HL-60 (cell line): ENCODE measurements around the gene GP9.

Experiments used
- DNase-seq, 2 experiments: peaks; one replicate each; pipeline ENCODE4 v3.0.0-alpha.2; 2010 to 2020; ENCODE audit warnings: low read depth in 1 of 2, low spot score in 1 of 2
- H3K27ac ChIP-seq: fragments of 250-450 bp; sonication (Bioruptor Pico); replicated peaks from 2 replicates; pipeline ENCODE4 v1.5.1; 2020; ENCODE audit warnings: mild to moderate bottlenecking, moderate library complexity
- H3K27me3 ChIP-seq: fragments of 250-450 bp; sonication (Bioruptor Pico); 2 replicates; pipeline ENCODE4 v1.5.1; 2021; ENCODE audit warnings: mild to moderate bottlenecking, moderate library complexity; ENCODE audit not compliant: insufficient read depth, poor library complexity, severe bottlenecking
- H3K4me3 ChIP-seq: replicated peaks from 2 replicates; pipeline ENCODE4 v1.5.1; 2011; ENCODE audit warnings: mild to moderate bottlenecking, control low read depth, low read length; ENCODE audit not compliant: insufficient read depth
- GABPA ChIP-seq: IDR thresholded peaks from 2 replicates; pipeline ENCODE4 v1.6.1; 2012; ENCODE audit warnings: low read depth
- POLR2AphosphoS5 ChIP-seq: IDR thresholded peaks from 2 replicates; pipeline ENCODE4 v1.6.1; 2012; ENCODE audit warnings: low read depth
- SPI1 ChIP-seq: IDR thresholded peaks from 2 replicates; pipeline ENCODE4 v1.6.1; 2012; ENCODE audit warnings: low read depth, mild to moderate bottlenecking, borderline replicate concordance
- TF ChIP-seq, protein P1 (sequence below): IDR thresholded peaks from 2 replicates; pipeline ENCODE4 v1.6.1; 2012; ENCODE audit warnings: low read depth; ENCODE audit not compliant: insufficient replicate concordance
- TF ChIP-seq, protein P2 (sequence below): IDR thresholded peaks from one replicate; pipeline ENCODE4 v1.5.1; 2011; ENCODE audit warnings: low read length, control low read depth, inconsistent platforms; ENCODE audit not compliant: insufficient read depth

Gene GP9

DNA sequence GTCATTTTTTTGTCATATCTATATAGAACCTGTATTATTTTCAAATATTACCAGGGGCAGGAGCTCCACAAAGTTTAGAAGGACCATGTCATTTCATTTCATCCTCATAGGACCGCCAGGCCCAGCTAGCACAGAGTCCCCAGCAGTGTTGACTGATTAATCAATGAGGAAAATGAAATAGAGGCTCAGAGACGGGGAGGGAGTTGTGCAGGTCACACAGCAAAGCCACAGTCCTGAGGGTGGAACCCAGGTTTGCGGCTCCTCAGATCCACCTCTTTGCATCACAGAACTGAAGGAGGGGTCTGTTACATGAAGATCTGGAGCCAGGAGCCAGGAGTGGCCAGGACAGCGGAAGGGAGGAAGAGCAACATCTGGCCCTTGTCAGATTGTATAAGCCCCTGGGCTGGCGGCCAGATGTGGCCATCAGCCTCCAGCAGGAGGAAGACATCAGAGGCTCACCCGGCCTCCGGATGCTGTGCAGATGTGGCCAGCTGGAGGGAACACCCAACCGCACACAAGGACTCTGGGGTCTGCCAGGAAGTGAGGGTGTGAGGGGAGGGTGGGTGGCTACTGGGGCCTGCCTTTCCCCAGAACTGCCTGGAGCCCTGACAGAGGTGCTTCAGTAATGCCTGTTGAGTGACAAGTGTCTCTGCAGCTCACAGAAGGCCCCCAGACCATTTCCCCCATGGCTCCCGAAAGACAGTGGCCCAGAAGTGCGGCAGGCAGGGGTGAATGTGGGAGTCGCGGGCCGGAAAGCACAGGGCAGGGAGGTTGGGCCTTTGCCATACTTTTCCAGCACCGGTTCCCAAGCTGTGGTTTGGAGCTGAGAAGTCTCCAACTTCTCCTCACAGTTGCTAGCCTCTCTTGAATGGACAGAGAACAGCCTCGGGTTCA, 38.2 kb upstream of the GP9 start:
- H3K27ac ChIP-seq = no peak overlapping the region
- no peak for DNase-seq
- no peak for TF ChIP-seq GABPA
- TF ChIP-seq, protein P1, sequence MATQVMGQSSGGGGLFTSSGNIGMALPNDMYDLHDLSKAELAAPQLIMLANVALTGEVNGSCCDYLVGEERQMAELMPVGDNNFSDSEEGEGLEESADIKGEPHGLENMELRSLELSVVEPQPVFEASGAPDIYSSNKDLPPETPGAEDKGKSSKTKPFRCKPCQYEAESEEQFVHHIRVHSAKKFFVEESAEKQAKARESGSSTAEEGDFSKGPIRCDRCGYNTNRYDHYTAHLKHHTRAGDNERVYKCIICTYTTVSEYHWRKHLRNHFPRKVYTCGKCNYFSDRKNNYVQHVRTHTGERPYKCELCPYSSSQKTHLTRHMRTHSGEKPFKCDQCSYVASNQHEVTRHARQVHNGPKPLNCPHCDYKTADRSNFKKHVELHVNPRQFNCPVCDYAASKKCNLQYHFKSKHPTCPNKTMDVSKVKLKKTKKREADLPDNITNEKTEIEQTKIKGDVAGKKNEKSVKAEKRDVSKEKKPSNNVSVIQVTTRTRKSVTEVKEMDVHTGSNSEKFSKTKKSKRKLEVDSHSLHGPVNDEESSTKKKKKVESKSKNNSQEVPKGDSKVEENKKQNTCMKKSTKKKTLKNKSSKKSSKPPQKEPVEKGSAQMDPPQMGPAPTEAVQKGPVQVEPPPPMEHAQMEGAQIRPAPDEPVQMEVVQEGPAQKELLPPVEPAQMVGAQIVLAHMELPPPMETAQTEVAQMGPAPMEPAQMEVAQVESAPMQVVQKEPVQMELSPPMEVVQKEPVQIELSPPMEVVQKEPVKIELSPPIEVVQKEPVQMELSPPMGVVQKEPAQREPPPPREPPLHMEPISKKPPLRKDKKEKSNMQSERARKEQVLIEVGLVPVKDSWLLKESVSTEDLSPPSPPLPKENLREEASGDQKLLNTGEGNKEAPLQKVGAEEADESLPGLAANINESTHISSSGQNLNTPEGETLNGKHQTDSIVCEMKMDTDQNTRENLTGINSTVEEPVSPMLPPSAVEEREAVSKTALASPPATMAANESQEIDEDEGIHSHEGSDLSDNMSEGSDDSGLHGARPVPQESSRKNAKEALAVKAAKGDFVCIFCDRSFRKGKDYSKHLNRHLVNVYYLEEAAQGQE = no peak
- no peak for TF ChIP-seq POLR2AphosphoS5
- TF ChIP-seq, protein P2, sequence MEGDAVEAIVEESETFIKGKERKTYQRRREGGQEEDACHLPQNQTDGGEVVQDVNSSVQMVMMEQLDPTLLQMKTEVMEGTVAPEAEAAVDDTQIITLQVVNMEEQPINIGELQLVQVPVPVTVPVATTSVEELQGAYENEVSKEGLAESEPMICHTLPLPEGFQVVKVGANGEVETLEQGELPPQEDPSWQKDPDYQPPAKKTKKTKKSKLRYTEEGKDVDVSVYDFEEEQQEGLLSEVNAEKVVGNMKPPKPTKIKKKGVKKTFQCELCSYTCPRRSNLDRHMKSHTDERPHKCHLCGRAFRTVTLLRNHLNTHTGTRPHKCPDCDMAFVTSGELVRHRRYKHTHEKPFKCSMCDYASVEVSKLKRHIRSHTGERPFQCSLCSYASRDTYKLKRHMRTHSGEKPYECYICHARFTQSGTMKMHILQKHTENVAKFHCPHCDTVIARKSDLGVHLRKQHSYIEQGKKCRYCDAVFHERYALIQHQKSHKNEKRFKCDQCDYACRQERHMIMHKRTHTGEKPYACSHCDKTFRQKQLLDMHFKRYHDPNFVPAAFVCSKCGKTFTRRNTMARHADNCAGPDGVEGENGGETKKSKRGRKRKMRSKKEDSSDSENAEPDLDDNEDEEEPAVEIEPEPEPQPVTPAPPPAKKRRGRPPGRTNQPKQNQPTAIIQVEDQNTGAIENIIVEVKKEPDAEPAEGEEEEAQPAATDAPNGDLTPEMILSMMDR = no peak
- TF ChIP-seq SPI1 = no peak
- no peaks in the 10 kb centered on the region for H3K27me3 ChIP-seq
- no peak overlapping the region for H3K4me3 ChIP-seq

DNA sequence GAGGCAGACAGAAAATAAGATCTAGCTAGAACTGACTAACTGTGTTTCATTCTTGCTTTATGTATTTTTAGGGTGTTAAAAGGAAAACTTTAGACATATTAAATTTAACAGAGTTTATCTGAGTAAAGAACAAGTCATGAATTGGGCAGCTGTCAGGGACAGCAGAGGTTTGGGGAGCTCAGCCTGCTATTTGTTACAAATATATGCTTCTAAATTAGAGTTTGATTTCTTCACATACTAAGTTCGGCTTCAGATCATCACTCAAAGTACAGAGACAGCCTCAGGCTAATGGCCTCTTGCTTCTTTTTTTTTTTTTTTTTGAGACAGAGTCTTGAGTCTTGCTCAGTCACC, 37.6 kb upstream of the GP9 start:
- H3K27me3 ChIP-seq = no peaks in the 10 kb centered on the region

DNA sequence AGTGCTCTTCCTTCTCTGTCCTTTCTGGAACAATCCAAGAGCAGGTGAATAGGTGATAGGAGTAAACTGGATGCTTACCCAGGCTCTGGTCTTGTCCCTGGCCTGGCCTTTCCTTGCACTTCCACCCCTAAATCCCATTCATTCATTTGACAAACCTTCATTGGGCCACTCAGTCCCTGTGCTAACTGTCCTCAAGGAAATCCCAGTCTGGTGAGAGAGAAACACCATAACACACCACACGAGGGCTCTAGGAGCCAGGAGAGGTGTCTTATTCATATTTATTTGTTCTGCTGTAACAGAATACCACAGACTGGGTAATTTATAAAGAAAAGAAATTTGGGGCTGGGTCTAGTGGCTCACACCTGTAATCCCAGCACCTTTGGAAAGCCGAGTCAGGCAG, 36.7 kb upstream of the GP9 start:
- Histone ChIP-seq H3K4me3 (no peak overlapping the region), H3K27me3 (no peaks in the 10 kb centered on the region), H3K27ac (no peak overlapping the region)
- no peak for DNase-seq
- TF ChIP-seq POLR2AphosphoS5 (no peak), GABPA (no peak), SPI1 (no peak)
- TF ChIP-seq, protein P2 = no peak
- TF ChIP-seq, protein P1 = no peak

More for the DNA sequence above, 37.6 kb upstream of the GP9 start:
- no peak for DNase-seq
- TF ChIP-seq, protein P2 = no peak
- no peak for TF ChIP-seq GABPA
- no peak for TF ChIP-seq SPI1
- no peak for TF ChIP-seq POLR2AphosphoS5
- TF ChIP-seq, protein P1 = no peak
- H3K4me3 ChIP-seq = no peak overlapping the region
- H3K27ac ChIP-seq = no peak overlapping the region
